Measurements from ENCODE around the gene TERB1. TPM values are rescaled to one million over a fixed set of nuclear protein-coding genes. Genes with fewer than 3 reads are reported as not detected.

TERB1 gene
- polyA plus RNA-seq, 1 donor from 2014 or later, result 0.38 TPM

DNA sequence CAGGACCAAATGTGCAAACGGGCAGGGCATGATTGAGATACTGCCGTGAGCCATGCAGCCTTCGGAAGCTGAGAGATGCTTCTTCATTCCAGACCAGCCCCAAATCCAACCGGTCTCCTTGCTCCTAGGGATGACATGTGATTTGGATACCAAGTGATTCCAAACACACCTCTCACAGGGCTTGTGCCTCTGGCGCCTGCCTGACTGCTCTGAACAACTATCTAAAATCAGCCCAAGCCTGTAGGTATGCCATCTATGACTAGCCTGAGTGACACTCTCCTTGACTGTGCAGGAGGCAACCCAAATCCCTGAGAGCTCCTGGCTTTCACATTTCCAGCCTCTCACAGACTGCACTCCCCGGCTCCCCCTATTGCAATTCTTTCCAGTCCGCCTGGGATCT lies 70.3 kb downstream of the TERB1 start:
- Histone ChIP-seq H3K79me2 (replicated peaks; ENCODE audit: insufficient read depth, low read length) (no peaks in the 10 kb centered on the region), H2AFZ (ENCODE audit: low read depth, low read length) (no peak overlapping the region), H3K9ac (ENCODE audit: low read length) (no peak overlapping the region), H3K27ac (ENCODE audit: low read length) (no peak overlapping the region), H3K27me3 (ENCODE audit: insufficient read depth, low read depth, low read length) (no peaks in the 10 kb centered on the region), H3K36me3 (ENCODE audit: insufficient read depth, low read length) (peaks cover 10% of the 10 kb centered on the region), H3K9me3 (ENCODE audit: low read length) (no peaks in the 10 kb centered on the region), H4K20me1 (ENCODE audit: insufficient read depth) (no peaks in the 10 kb centered on the region), H3K4me2 (ENCODE audit: low read length) (no peak overlapping the region), H3K9me2 (ENCODE audit: insufficient read depth, low read length) (no peaks in the 10 kb centered on the region), H3K4me3 (ENCODE audit: low read length) (no peak overlapping the region), H3F3A (ENCODE audit: insufficient read depth, low read length, poor library complexity, severe bottlenecking) (no peaks in the 10 kb centered on the region)
- TF ChIP-seq RAD21 (conservative IDR thresholded peaks at IDR 0.05) (no peak), EZH2 (IDR thresholded peaks at IDR 0.05; ENCODE audit: borderline replicate concordance, insufficient read depth, low read length, poor library complexity, severe bottlenecking) (no peak), EP300 (conservative IDR thresholded peaks at IDR 0.05; ENCODE audit: poor library complexity, severe bottlenecking) (no peak), TAF1 (IDR thresholded peaks at IDR 0.05; ENCODE audit: low read depth) (no peak), MXI1 (conservative IDR thresholded peaks at IDR 0.05; ENCODE audit: poor library complexity, severe bottlenecking) (no peak), POLR2AphosphoS5 (IDR thresholded peaks at IDR 0.05) (no peak), SMC3 (conservative IDR thresholded peaks at IDR 0.05; ENCODE audit: poor library complexity) (no peak)
- TF ChIP-seq, protein P1, sequence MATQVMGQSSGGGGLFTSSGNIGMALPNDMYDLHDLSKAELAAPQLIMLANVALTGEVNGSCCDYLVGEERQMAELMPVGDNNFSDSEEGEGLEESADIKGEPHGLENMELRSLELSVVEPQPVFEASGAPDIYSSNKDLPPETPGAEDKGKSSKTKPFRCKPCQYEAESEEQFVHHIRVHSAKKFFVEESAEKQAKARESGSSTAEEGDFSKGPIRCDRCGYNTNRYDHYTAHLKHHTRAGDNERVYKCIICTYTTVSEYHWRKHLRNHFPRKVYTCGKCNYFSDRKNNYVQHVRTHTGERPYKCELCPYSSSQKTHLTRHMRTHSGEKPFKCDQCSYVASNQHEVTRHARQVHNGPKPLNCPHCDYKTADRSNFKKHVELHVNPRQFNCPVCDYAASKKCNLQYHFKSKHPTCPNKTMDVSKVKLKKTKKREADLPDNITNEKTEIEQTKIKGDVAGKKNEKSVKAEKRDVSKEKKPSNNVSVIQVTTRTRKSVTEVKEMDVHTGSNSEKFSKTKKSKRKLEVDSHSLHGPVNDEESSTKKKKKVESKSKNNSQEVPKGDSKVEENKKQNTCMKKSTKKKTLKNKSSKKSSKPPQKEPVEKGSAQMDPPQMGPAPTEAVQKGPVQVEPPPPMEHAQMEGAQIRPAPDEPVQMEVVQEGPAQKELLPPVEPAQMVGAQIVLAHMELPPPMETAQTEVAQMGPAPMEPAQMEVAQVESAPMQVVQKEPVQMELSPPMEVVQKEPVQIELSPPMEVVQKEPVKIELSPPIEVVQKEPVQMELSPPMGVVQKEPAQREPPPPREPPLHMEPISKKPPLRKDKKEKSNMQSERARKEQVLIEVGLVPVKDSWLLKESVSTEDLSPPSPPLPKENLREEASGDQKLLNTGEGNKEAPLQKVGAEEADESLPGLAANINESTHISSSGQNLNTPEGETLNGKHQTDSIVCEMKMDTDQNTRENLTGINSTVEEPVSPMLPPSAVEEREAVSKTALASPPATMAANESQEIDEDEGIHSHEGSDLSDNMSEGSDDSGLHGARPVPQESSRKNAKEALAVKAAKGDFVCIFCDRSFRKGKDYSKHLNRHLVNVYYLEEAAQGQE (IDR thresholded peaks at IDR 0.05; ENCODE audit: borderline replicate concordance), result no peak
- TF ChIP-seq, protein P2, sequence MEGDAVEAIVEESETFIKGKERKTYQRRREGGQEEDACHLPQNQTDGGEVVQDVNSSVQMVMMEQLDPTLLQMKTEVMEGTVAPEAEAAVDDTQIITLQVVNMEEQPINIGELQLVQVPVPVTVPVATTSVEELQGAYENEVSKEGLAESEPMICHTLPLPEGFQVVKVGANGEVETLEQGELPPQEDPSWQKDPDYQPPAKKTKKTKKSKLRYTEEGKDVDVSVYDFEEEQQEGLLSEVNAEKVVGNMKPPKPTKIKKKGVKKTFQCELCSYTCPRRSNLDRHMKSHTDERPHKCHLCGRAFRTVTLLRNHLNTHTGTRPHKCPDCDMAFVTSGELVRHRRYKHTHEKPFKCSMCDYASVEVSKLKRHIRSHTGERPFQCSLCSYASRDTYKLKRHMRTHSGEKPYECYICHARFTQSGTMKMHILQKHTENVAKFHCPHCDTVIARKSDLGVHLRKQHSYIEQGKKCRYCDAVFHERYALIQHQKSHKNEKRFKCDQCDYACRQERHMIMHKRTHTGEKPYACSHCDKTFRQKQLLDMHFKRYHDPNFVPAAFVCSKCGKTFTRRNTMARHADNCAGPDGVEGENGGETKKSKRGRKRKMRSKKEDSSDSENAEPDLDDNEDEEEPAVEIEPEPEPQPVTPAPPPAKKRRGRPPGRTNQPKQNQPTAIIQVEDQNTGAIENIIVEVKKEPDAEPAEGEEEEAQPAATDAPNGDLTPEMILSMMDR (IDR thresholded peaks at IDR 0.05; ENCODE audit: poor library complexity, severe bottlenecking), result no peak

DNA sequence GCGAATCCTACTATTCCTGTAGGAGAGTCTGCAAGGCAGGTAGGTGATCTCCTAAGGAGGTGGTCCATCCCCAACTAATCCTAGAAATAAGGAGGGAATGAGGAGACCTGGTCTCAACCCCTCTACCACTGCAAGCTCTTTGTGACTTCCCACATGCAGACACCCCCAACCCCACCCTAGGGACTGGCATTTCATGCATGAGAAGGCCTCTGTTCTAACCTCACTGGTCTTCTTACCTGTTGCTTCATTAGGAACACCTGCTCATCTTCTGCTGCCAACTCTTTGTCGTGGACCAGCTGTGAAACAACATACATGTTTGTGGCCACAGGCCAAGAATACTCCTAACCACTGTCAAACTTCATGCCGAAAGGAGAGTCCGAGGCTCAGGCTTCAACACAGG lies 72.6 kb downstream of the TERB1 start:
- Histone ChIP-seq H3K27me3 (ENCODE audit: insufficient read depth, low read depth, low read length) (no peaks in the 10 kb centered on the region), H3K27ac (ENCODE audit: low read length) (no peak overlapping the region), H2AFZ (ENCODE audit: low read depth, low read length) (no peak overlapping the region), H3K9ac (ENCODE audit: low read length) (no peak overlapping the region), H3F3A (ENCODE audit: insufficient read depth, low read length, poor library complexity, severe bottlenecking) (no peaks in the 10 kb centered on the region), H3K79me2 (replicated peaks; ENCODE audit: insufficient read depth, low read length) (no peaks in the 10 kb centered on the region), H3K9me2 (ENCODE audit: insufficient read depth, low read length) (no peaks in the 10 kb centered on the region), H3K4me2 (ENCODE audit: low read length) (no peak overlapping the region), H3K9me3 (ENCODE audit: low read length) (no peaks in the 10 kb centered on the region), H4K20me1 (ENCODE audit: insufficient read depth) (no peaks in the 10 kb centered on the region), H3K4me3 (ENCODE audit: low read length) (no peak overlapping the region), H3K36me3 (ENCODE audit: insufficient read depth, low read length) (peaks cover 10% of the 10 kb centered on the region)
- TF ChIP-seq, protein P2 (IDR thresholded peaks at IDR 0.05; ENCODE audit: poor library complexity, severe bottlenecking), result no peak
- no peak for TF ChIP-seq RAD21 (conservative IDR thresholded peaks at IDR 0.05)
- no peak for TF ChIP-seq TAF1 (IDR thresholded peaks at IDR 0.05; ENCODE audit: low read depth)
- TF ChIP-seq EZH2 (IDR thresholded peaks at IDR 0.05; ENCODE audit: borderline replicate concordance, insufficient read depth, low read length, poor library complexity, severe bottlenecking), result no peak
- TF ChIP-seq MXI1 (conservative IDR thresholded peaks at IDR 0.05; ENCODE audit: poor library complexity, severe bottlenecking), result no peak
- TF ChIP-seq, protein P1 (IDR thresholded peaks at IDR 0.05; ENCODE audit: borderline replicate concordance), result no peak
- TF ChIP-seq SMC3 (conservative IDR thresholded peaks at IDR 0.05; ENCODE audit: poor library complexity), result no peak
- TF ChIP-seq POLR2AphosphoS5 (IDR thresholded peaks at IDR 0.05), result no peak
- no peak for TF ChIP-seq EP300 (conservative IDR thresholded peaks at IDR 0.05; ENCODE audit: poor library complexity, severe bottlenecking)
